CD4-positive, alpha-beta T cell treated with Interleukin-1 beta for 1 hour (primary cell): ENCODE measurements around the gene PRICKLE4.
"Not testable (repeated sequence)": the region's sequence is repeated elsewhere in the genome, so short reads cannot be mapped to it uniquely, and the experiment has no call there.

Experiments
- DNase-seq, 2 donors: peaks; one replicate each; pipeline ENCODE4 v3.0.0-alpha.2; 2020 to 2022

PRICKLE4 gene

GRCh38 chr6:41746107-41746506 is 34.5 kb upstream of the PRICKLE4 start:
- no peak for DNase-seq

GRCh38 chr6:41747256-41748101 is 33.1 kb upstream of the PRICKLE4 start, which contains the start of gene PGC:
Gene PGC (minus strand): TSS chr6:41747397. CDS start chr6:41747334, 63 bp downstream.
- DNase-seq = no peak

GRCh38 chr6:41748102-41748477 is 32.5 kb upstream of the PRICKLE4 start:
- no peak for DNase-seq

- DNase-seq = no peak
These were observed 32.0 kb upstream of the PRICKLE4 start for GRCh38 chr6:41748542-41748941.

- DNase-seq = no peak
These were observed 30.2 kb upstream of the PRICKLE4 start for GRCh38 chr6:41750374-41750773.

GRCh38 chr6:41755895-41756294 is 24.7 kb upstream of the PRICKLE4 start:
- DNase-seq = no peak

GRCh38 chr6:41756354-41756753 is 24.2 kb upstream of the PRICKLE4 start:
- no peak for DNase-seq

- no peak for DNase-seq
These were observed 23.3 kb upstream of the PRICKLE4 start for GRCh38 chr6:41757271-41757670.

GRCh38 chr6:41757931-41758640 is 22.5 kb upstream of the PRICKLE4 start:
- DNase-seq = no peak

GRCh38 chr6:41758641-41759035 is 21.9 kb upstream of the PRICKLE4 start:
- no peak for DNase-seq

GRCh38 chr6:41759106-41759904 is 21.3 kb upstream of the PRICKLE4 start:
- DNase-seq = no peak

GRCh38 chr6:41759905-41760579 is 20.5 kb upstream of the PRICKLE4 start:
- no peak for DNase-seq

GRCh38 chr6:41763470-41763869 is 17.1 kb upstream of the PRICKLE4 start:
- no peak for DNase-seq

- not testable (repeated sequence) for DNase-seq
These were observed 14.4 kb upstream of the PRICKLE4 start for GRCh38 chr6:41766043-41766664.

- DNase-seq = no peak
These were observed 13.3 kb upstream of the PRICKLE4 start for GRCh38 chr6:41767112-41767833.

GRCh38 chr6:41768545-41769308 is 11.9 kb upstream of the PRICKLE4 start:
- DNase-seq = no peak

GRCh38 chr6:41769376-41769775 is 11.2 kb upstream of the PRICKLE4 start:
- no peak for DNase-seq

GRCh38 chr6:41770381-41771057 is 10.1 kb upstream of the PRICKLE4 start:
- no peak for DNase-seq

- no peak for DNase-seq
These were observed 9.3 kb upstream of the PRICKLE4 start for GRCh38 chr6:41771058-41771983.
